ENCODE results near the gene INF2. TPM values are rescaled to one million over a fixed set of nuclear protein-coding genes. Genes with fewer than 3 reads are reported as not detected.

Gene INF2
- total RNA-seq, 1 donor from 2014 or later: 69.2 TPM

DNA sequence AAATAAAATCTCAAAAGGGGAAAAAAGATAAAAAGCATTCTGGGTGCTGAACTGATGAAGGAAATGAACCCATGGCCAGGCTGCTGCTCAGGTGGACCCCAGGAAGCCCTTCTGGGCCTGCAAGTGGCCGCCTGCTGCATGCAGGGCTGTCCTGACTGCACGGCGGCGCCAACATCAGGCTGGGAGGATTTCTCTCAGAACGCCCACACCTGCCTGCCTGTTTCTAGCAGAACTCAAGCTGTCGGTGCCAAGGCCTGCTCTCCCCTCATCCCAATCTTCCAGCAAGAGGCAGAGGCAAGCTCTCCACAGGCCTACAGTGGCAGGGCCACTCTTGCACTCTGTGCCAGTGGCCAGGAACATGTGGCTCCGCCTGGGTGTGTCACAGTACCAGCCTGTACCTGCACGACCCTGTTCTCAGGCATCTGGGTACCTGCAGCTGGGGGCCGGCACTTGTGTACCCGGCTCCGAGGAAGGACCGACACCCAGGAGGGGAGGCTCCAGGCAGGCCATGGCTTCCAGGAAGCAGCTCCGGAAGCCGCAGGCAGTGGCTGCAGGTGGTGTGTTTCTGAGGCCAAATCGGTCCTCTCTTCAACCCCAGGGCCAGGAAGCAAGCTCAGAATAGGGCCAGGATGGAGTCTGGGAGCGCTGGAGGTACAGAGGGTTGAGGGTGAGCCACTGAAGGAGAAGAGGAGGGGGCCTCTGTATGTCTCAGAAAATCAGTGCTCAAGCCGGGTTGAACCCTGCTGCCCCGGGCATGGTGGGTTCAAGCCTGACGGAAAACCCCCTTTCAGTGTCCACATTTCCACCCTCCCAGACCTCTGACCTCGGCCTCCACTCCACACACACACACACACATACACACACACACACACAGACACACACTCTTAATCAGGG, 2.5 kb upstream of the INF2 start:
- Mint-ChIP-seq H3K4me3 (ENCODE audit: low read depth) (no peak overlapping the region), H3K9me3 (ENCODE audit: low read depth) (no peaks in the 10 kb centered on the region), H3K36me3 (ENCODE audit: insufficient read depth) (no peaks in the 10 kb centered on the region), H3K4me1 (ENCODE audit: low read depth) (peaks cover 33% of the 10 kb centered on the region), H3K27ac (peak overlapping the region; percentile 95), H3K27me3 (peaks cover 4% of the 10 kb centered on the region)
- no peak for TF ChIP-seq CTCF (IDR thresholded peaks at IDR 0.05; ENCODE audit: unreplicated experiment)
- DNase-seq (ENCODE audit: low spot score, unreplicated experiment): no peak

DNA sequence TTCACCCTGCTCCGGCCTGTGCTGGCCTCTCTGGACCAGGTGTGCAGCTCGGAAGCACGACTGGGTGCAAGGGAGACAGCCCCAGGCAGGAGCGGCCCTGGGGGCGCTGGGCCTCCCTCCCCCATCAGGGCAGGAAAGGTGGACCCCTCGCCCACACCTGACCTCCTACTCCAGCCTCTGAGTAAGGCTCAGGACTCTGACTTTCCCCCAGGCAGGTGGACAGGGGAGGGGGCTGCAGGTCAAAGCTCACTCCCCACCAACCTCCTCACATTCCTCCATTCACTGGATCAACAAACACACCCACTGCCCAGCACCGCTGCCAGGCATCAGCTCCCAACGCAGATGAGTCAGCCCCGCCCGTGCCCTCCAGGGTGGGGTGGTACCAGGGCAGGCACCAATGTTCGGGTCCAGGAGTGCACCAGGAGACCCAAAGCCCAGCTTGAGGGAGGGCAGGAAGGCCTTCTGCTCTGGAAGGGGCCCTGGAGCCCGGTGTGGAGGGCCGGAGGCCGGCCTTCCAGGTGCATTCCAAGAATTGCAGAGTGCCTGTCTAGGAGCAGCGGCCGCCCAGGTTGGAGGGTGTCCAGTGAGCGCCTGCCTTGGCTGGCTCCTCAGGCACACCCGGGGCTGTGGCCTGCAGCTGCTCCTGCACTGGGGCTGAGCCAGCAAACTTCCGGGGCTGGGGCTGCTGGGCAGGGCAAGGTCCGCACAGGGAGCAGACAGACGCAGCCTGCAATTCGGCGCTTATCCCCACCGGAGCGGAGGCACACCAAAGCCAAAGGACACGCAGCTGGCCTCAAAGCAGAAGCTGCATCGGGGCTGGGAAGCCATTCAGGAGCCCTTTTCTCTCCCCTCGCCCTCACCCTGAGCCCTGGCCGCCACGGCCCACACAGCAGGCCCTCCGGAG, 1.6 kb upstream of the INF2 start:
- peaks cover 4% of the 10 kb centered on the region for H3K27me3 Mint-ChIP-seq
- no peaks in the 10 kb centered on the region for H3K9me3 Mint-ChIP-seq (ENCODE audit: low read depth)
- H3K36me3 Mint-ChIP-seq (ENCODE audit: insufficient read depth): no peaks in the 10 kb centered on the region
- no peak for TF ChIP-seq CTCF (IDR thresholded peaks at IDR 0.05; ENCODE audit: unreplicated experiment)
- peaks cover 24% of the 10 kb centered on the region for H3K4me1 Mint-ChIP-seq (ENCODE audit: low read depth)
- H3K27ac Mint-ChIP-seq: peak overlapping the region; percentile 95
- H3K4me3 Mint-ChIP-seq (ENCODE audit: low read depth): peak overlapping the region; percentile 53
- peak; percentile 53 for DNase-seq (ENCODE audit: low spot score, unreplicated experiment)

GRCh38 chr14:104688505-104689108, 811 bp upstream of the INF2 start:
- no peaks in the 10 kb centered on the region for H3K36me3 Mint-ChIP-seq (ENCODE audit: insufficient read depth)
- H3K27ac Mint-ChIP-seq: peak overlapping the region; percentile 95
- DNase-seq (ENCODE audit: low spot score, unreplicated experiment): no peak
- H3K4me1 Mint-ChIP-seq (ENCODE audit: low read depth): peaks cover 21% of the 10 kb centered on the region
- H3K27me3 Mint-ChIP-seq: peaks cover 1% of the 10 kb centered on the region
- H3K4me3 Mint-ChIP-seq (ENCODE audit: low read depth): peak overlapping the region; percentile 60
- no peaks in the 10 kb centered on the region for H3K9me3 Mint-ChIP-seq (ENCODE audit: low read depth)
- no peak for TF ChIP-seq CTCF (IDR thresholded peaks at IDR 0.05; ENCODE audit: unreplicated experiment)

DNA sequence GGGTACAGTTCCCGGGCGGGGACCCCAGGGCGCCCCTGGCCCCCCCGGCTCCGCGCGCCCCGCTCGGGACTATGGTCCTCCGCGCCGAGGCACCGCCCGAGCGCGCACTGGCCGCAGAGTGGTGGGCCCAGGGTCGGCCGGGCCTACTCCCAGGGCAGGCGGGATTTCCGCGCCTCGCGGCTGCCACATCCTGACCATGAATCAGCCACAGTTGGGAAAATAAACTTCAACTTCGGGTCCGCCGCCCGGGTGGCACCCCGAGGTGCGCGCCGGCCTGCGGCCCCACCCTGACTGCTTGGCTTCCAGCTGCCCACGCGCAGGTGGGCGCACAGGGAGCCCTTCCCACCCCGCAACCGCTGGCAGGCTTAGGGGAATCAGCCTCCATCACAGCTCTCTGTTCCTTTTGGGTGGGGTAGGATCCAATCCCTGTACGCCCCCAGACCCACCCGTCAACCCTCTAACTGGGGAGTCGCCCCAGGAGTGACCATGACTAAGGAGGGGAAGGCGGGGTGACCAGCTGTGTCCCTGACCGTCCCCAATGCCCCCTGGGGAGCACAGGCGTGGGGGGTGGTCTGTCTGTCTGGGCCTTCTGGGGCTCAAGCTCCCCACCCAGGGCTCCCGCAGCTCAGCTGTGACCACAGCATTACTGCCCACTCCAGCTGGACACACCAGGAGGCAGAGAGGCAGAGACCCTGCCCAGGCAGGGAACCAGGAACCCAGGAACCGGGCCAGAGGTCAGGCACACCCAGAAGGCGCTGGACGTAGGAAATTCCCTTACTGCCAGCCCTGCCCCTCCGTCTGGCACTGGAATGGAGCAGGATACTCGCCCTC, 678 bp downstream of the INF2 start:
- H3K4me1 Mint-ChIP-seq (ENCODE audit: low read depth): peaks cover 20% of the 10 kb centered on the region
- TF ChIP-seq CTCF (IDR thresholded peaks at IDR 0.05; ENCODE audit: unreplicated experiment): no peak

More for the DNA sequence above, 678 bp downstream of the INF2 start:
- Mint-ChIP-seq H3K27ac (no peak overlapping the region), H3K4me3 (ENCODE audit: low read depth) (peak overlapping the region; percentile 72), H3K36me3 (ENCODE audit: insufficient read depth) (no peaks in the 10 kb centered on the region), H3K27me3 (no peaks in the 10 kb centered on the region), H3K9me3 (ENCODE audit: low read depth) (no peaks in the 10 kb centered on the region)
- DNase-seq (ENCODE audit: low spot score, unreplicated experiment): no peak
